ENCODE results near the gene DYNC2H1.

DYNC2H1 gene

DNA sequence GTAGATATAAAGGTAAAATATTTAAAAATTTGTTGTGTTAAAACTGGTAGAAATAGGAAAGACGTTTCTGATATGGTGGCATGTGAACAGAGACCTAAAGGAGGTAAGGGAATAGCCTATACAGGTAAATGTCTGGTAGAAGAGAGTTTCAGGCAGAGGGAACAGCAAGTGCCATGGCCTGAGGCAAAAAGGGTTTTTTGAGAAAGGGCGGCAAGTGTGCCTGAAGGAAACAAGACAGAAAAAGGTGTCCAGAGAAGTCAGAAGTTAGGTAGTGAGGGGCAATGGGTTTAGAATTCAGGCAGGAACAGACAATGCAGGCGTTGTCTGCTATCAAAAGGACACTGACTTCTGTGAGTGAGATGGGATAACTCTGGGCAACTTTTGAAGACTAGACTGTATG lies 339.7 kb downstream of the DYNC2H1 start:
- TF ChIP-seq, protein P1, sequence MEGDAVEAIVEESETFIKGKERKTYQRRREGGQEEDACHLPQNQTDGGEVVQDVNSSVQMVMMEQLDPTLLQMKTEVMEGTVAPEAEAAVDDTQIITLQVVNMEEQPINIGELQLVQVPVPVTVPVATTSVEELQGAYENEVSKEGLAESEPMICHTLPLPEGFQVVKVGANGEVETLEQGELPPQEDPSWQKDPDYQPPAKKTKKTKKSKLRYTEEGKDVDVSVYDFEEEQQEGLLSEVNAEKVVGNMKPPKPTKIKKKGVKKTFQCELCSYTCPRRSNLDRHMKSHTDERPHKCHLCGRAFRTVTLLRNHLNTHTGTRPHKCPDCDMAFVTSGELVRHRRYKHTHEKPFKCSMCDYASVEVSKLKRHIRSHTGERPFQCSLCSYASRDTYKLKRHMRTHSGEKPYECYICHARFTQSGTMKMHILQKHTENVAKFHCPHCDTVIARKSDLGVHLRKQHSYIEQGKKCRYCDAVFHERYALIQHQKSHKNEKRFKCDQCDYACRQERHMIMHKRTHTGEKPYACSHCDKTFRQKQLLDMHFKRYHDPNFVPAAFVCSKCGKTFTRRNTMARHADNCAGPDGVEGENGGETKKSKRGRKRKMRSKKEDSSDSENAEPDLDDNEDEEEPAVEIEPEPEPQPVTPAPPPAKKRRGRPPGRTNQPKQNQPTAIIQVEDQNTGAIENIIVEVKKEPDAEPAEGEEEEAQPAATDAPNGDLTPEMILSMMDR (IDR thresholded peaks at IDR 0.05; ENCODE audit: low read depth, low read length, missing control alignments), result no peak
- no peak overlapping the region for H3K4me3 ChIP-seq (replicated peaks; ENCODE audit: low read depth, low read length)
- no peak for DNase-seq (ENCODE audit: extremely low read depth, low read depth)

DNA sequence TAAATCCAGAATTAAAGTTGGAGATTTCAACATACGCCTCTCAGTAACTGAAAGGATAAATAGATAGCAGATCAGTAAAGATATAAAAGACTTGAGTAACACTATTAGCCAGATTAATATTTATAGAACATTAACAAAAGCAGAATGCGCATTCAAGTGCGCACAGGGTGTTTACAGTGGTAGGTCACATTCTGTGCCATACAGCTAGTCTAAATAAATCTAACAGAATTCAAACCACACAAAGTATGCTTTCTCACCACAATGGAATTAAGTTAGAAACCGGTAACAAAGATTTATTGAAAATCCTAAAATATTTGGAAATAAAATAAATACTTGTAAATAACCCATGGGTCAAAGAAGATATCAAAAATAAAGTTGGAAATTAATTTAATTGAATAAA lies 341.0 kb downstream of the DYNC2H1 start:
- H3K4me3 ChIP-seq (replicated peaks; ENCODE audit: low read depth, low read length), result no peak overlapping the region
- no peak for DNase-seq (ENCODE audit: extremely low read depth, low read depth)
- TF ChIP-seq, protein P1 (IDR thresholded peaks at IDR 0.05; ENCODE audit: low read depth, low read length, missing control alignments), result no peak

DNA sequence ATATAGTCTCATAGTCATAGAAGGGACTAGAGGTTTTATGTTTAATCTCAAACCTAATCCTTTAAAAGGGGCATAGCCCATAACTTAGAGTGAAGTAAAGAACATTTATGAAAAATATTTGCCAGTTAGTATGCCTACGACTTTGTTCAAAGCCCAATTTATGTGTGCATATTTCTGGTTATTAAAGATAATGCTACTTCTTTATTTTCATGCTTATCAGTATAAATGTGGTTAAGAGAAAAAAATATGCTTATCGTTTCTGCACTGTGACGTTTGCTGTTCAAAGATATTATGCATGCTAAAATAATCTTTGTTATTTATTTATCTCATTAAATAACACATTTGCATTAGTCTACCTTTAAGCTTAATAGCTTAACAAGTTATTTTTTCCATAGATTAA lies 343.9 kb downstream of the DYNC2H1 start:
- no peak for DNase-seq (ENCODE audit: extremely low read depth, low read depth)
- no peak overlapping the region for H3K4me3 ChIP-seq (replicated peaks; ENCODE audit: low read depth, low read length)
- TF ChIP-seq, protein P1 (IDR thresholded peaks at IDR 0.05; ENCODE audit: low read depth, low read length, missing control alignments), result no peak

DNA sequence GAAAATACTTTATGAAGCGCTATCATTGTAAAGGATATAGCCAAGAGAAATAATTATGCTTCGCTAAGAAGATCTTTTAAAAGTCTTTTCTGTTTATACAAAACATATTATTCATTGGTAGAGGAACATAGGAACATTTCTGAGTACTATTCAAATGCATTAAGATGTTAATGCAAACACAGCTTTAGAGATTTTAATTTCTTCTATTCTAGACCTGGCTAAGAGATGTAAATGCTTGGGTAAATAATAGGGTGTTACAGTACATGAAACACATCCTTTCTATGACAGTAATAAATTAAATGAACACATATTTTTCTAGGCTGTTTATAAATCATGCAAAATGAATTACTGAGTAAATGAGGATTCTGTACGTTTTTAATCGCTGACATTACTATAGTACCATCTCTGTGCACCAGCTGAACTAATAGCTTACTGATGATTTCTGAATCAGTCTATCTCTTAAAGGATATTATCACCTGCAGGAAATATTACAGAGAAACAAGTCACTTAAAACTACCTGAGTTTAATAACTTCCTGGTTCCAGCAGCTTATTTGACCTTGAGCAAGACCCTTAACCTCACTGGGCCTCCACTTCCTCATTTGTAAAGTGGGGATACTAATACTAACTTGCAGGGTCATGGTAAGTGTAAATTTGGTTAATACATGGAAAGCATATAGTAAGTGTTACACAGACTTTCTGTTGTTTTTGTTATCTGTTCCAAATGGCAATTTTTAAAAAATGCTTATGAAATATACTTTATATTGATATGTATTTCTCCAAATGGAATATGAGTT lies 344.9 kb downstream of the DYNC2H1 start:
- DNase-seq (ENCODE audit: extremely low read depth, low read depth), result no peak
- H3K4me3 ChIP-seq (replicated peaks; ENCODE audit: low read depth, low read length), result no peak overlapping the region
- TF ChIP-seq, protein P1 (IDR thresholded peaks at IDR 0.05; ENCODE audit: low read depth, low read length, missing control alignments), result no peak

DNA sequence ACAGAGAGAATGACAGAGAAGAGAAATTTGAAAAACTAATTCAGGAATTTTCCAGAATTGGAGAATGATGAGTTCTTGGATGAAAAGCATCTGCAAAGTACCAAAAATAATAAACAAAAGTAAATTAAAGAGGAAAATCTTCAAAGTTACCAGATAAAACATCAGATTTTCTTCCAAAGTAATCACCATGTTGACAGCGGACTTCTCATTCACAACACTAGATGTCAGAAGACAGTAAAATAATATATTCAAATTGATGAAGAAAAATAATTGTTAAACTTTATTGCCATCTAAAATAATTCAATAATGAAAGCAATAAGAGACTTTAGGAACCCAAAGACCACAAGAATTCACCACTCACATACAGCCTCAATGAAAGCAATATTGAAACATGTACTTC lies 355.2 kb downstream of the DYNC2H1 start:
- TF ChIP-seq, protein P1 (IDR thresholded peaks at IDR 0.05; ENCODE audit: low read depth, low read length, missing control alignments), result no peak

DNA sequence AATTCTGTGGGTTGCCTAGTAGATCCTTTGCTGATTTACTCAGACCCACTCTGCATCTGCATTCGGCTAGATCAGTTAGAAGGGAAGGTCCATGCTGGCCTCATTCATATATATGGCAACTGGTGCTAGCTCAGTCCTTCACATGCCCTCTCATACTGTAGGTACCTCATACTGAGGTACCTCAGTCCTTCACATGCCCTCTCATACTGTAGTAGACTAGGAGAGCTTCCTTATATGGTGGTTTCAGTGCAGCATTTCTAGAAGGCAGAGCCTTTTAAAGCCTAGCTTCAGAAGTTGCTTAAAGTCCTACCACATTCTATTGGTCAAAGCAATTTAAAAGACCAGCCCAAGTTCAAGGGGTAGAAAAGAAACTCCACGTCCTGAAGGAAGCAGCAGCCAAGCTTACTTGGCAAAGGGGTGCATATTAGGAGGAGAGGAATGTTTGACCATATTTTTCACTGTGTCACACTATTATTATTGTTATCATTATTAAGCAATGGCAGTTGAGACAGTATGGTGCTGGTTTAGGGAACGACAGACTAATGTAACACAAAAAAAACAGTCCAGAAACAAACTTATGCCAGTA lies 356.4 kb downstream of the DYNC2H1 start:
- TF ChIP-seq, protein P1 (IDR thresholded peaks at IDR 0.05; ENCODE audit: low read depth, low read length, missing control alignments), result no peak
- no peak overlapping the region for H3K4me3 ChIP-seq (replicated peaks; ENCODE audit: low read depth, low read length)
- no peak for DNase-seq (ENCODE audit: extremely low read depth, low read depth)

More for the DNA sequence above, 355.2 kb downstream of the DYNC2H1 start:
- no peak overlapping the region for H3K4me3 ChIP-seq (replicated peaks; ENCODE audit: low read depth, low read length)
- DNase-seq (ENCODE audit: extremely low read depth, low read depth), result no peak
